ENCODE measurements around the gene OPRL1.

Gene OPRL1

DNA sequence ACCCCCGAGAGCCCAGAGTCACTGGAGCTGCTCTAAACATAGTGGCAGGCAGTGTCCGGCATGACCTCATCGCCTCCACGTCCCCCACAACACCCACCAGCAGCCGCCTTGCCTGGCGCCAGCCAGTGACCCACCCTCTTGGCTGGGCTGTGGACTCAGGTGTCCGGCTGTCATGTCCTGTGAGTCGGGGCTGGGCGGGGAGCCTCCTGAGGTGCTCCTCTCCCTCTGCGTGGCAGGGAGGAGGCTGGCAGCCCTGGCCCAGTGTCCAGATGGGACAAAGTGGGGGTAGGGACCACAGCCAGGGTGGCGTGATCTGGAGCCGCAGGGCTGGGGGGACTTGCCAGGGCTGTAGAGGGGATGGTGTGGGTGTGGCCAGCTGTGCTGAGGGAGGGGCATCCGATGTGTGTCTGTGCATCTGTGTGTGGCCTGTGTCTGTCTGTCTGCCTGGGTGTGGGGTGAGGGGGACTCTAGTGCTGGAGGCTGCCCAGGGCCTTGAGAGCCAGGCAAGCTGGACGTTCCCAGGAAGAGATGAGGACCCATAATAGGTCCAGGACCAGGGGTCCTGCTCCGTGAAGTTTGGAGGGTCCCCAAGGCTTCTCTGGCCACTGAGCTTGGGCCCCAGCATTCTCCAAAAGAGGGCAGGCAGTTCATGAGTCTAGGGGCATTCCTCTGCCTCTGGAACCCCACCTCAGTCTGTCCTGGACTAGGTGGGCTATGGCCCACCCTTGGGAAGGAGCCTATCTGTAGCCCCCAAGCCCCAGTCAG, 28.1 kb upstream of the OPRL1 start:
- Histone ChIP-seq H3K4me3 (ENCODE audit: low read depth, low read length) (no peak overlapping the region), H3K27me3 (ENCODE audit: control insufficient read depth, insufficient read depth, low read length) (peaks cover 43% of the 10 kb centered on the region), H3K9me3 (ENCODE audit: control insufficient read depth, insufficient read depth, low read depth, low read length) (no peaks in the 10 kb centered on the region), H3K9ac (ENCODE audit: low read length) (no peak overlapping the region), H3K36me3 (ENCODE audit: control insufficient read depth, insufficient read depth, low read length) (no peaks in the 10 kb centered on the region), H3K27ac (ENCODE audit: low read depth, low read length) (no peak overlapping the region), H3K4me1 (ENCODE audit: control insufficient read depth, insufficient read depth, low read length) (peaks cover 36% of the 10 kb centered on the region)

DNA sequence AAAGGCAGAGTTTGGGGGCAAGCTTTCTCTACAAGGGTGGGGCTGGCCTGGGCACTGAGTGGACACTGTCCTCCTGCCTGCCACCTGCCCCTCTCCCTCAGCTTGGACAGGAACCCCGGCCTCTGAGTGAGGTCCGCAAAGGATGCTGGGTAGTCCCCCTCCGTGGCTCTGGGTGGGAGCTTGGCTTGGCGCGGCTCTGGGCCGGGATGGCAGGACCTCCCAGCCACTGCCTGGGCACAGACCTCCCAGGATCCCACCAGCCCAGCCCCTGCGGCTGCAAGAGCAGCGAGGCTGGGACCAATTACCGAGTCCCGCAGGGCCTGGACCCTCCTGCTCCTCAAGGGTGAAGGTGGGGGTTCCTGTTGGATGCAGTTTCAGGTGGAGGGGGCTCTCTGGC, 27.6 kb upstream of the OPRL1 start:
- Histone ChIP-seq H3K9me3 (ENCODE audit: control insufficient read depth, insufficient read depth, low read depth, low read length) (no peaks in the 10 kb centered on the region), H3K9ac (ENCODE audit: low read length) (no peak overlapping the region), H3K4me1 (ENCODE audit: control insufficient read depth, insufficient read depth, low read length) (peaks cover 42% of the 10 kb centered on the region), H3K36me3 (ENCODE audit: control insufficient read depth, insufficient read depth, low read length) (no peaks in the 10 kb centered on the region), H3K27me3 (ENCODE audit: control insufficient read depth, insufficient read depth, low read length) (peaks cover 37% of the 10 kb centered on the region), H3K27ac (ENCODE audit: low read depth, low read length) (no peak overlapping the region), H3K4me3 (ENCODE audit: low read depth, low read length) (no peak overlapping the region)

DNA sequence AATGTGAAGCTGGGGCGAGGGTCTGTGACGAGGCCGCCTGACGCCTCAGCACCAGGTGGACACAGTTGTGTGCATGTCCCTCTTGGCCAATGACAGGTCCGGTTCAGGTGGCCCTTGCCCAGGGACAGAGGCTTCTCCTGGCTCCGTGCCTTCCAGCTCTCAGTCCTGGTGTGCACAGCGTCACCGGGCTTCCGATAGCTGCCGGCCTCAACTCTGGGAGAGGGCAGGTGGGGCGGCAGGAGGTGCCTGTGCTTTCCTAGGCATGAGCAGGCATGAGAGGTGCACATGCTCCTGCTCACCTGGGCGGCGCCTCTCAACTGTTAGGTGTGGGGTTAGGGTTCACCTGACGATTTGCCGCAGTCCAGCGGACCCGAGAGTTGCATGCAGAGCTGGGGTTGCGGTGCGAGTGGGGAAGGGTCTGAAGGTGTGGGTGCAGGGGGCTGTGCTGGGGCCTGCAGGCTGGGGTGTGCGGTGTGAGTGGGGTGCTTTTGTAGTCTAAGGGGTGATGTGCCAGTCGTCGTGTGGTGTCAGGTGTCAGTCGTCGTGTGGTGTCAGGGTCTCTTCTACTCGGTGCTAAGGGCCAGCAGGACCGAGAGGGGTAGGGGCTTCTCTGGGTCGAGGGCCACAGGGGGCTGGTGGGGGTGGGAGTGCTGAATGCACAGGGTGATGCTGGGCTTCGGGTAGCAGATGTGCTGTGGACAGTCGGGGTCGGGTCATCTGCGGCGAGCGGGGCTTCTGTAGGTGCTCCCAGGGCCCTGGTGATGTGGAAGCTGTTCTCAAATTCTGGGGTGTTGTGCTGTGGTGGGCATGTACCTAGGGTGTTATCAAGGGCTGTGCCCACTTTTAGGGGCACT, 26.7 kb upstream of the OPRL1 start:
- Histone ChIP-seq H3K4me1 (ENCODE audit: control insufficient read depth, insufficient read depth, low read length) (peaks cover 46% of the 10 kb centered on the region), H3K9ac (ENCODE audit: low read length) (no peak overlapping the region), H3K4me3 (ENCODE audit: low read depth, low read length) (no peak overlapping the region), H3K27ac (ENCODE audit: low read depth, low read length) (no peak overlapping the region), H3K9me3 (ENCODE audit: control insufficient read depth, insufficient read depth, low read depth, low read length) (no peaks in the 10 kb centered on the region), H3K36me3 (ENCODE audit: control insufficient read depth, insufficient read depth, low read length) (no peaks in the 10 kb centered on the region), H3K27me3 (ENCODE audit: control insufficient read depth, insufficient read depth, low read length) (peaks cover 28% of the 10 kb centered on the region)

DNA sequence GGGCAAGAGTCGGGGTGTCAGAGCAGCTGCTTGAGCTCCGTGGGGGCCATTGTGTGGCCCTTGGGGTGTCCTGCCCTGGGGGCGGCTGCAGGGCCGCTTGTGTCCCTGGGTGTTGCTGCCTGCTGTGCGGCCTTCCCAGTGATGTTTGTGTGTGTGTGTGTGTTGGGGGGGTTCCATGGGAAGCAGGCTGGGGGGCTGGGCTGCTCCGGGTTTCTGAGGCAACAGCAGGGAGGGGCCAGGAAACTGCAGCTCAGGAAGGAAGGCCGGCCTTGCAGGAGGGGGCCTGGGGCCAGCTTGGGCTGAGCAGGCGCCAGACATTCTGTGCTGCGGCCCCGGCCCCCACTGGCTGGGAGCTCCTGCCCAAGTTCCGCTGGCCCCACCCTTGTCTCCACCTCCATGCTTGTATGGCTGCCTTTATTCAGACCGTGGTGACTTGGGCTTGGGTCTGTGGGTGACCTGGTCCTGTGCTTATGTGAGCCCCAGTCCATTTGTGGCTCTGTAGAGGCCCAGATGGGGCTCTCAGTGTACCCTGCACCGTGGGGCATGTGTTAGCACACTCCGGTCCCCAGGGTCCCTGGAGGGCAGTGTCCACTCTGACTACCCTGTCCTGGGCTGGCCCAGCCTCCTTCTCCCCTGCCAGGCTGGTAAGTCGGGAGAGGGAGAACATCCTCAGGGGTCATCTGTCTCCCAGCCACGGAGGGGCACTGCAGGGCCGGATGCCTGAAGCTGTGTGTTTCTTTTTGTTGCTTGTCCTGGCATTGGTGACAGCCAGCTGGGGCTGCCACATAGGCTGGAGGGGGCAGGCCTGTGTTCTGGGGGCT, 25.8 kb upstream of the OPRL1 start:
- H3K36me3 ChIP-seq (ENCODE audit: control insufficient read depth, insufficient read depth, low read length), result no peaks in the 10 kb centered on the region
- peak overlapping the region; percentile 30 for H3K9ac ChIP-seq (ENCODE audit: low read length)
- H3K27ac ChIP-seq (ENCODE audit: low read depth, low read length), result peak overlapping the region; percentile 41; the same call in 1 of the 2 replicates
- H3K9me3 ChIP-seq (ENCODE audit: control insufficient read depth, insufficient read depth, low read depth, low read length), result no peaks in the 10 kb centered on the region
- H3K27me3 ChIP-seq (ENCODE audit: control insufficient read depth, insufficient read depth, low read length), result peaks cover 22% of the 10 kb centered on the region
- peaks cover 46% of the 10 kb centered on the region for H3K4me1 ChIP-seq (ENCODE audit: control insufficient read depth, insufficient read depth, low read length)
- 0 out of 2 replicates have a peak overlapping the region, but pooled peaks have one; percentile 1 for H3K4me3 ChIP-seq (ENCODE audit: low read depth, low read length)

DNA sequence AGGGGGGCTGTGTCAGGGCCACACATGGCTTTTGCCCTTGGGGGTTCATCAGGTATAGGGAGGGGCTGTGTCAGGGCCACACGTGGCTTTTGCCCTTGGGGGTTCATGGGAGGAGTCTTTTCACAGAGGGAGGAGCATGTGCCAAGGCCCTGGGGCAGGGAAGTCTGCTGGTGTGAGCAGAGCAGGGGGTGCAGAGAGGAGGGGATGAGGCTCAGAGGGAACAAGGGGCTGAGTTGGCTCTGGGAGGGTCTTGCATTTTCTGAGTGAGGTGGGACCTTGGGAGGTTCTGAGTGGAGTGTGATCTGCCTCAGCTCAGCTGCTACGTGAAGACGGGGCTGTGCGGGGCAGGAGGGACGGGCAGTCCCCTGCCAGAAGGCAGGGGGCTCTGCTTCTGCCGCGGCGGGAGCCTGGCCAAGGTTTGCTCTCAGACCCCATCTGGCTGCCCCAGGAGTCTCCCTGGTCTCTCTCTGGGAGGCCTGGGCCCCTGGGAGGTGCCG, 24.4 kb upstream of the OPRL1 start:
- Histone ChIP-seq H3K4me1 (ENCODE audit: control insufficient read depth, insufficient read depth, low read length) (peaks cover 39% of the 10 kb centered on the region), H3K9ac (ENCODE audit: low read length) (no peak overlapping the region), H3K27ac (ENCODE audit: low read depth, low read length) (no peak overlapping the region), H3K27me3 (ENCODE audit: control insufficient read depth, insufficient read depth, low read length) (peaks cover 14% of the 10 kb centered on the region), H3K4me3 (ENCODE audit: low read depth, low read length) (no peak overlapping the region), H3K36me3 (ENCODE audit: control insufficient read depth, insufficient read depth, low read length) (no peaks in the 10 kb centered on the region), H3K9me3 (ENCODE audit: control insufficient read depth, insufficient read depth, low read depth, low read length) (no peaks in the 10 kb centered on the region)

DNA sequence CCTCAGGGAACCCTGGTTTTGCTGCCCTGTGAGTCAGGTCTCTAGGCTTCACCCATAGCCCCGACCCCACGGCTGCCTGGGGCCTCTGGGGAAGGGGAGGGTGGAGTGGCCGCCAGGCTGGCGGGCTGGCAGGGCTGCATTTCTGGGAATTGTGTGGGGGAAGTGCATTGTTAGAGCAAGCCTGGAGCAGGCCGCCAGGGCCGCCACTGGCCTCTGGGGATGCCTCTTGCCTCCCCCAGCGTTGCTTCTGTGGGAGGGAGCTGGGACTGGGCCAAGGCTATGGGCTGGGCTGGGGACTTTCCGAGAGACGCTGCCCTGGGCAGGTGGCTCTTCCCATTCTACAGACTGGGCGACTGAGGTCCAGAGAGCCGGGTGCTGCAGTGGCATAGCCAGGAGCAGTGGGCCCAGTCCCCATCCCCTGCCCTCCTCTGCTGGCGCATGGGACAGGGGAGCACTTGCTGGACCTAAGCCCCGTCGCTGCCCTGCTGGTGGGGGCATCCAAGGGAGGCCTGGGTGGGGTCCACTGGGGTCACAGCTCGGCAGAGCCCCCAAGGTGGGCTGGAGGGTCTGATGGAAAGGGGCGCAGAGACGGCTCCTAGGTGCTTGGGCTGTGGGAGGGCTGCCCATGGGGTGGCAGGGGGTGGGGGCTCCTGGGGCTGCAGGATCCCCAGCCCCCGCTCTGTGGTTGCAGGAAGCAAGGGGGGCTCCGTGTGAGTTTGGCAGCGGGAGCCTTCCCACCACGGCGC, 23.8 kb upstream of the OPRL1 start:
- Histone ChIP-seq H3K4me1 (ENCODE audit: control insufficient read depth, insufficient read depth, low read length) (peaks cover 35% of the 10 kb centered on the region), H3K9me3 (ENCODE audit: control insufficient read depth, insufficient read depth, low read depth, low read length) (no peaks in the 10 kb centered on the region), H3K9ac (ENCODE audit: low read length) (no peak overlapping the region), H3K36me3 (ENCODE audit: control insufficient read depth, insufficient read depth, low read length) (no peaks in the 10 kb centered on the region), H3K27ac (ENCODE audit: low read depth, low read length) (no peak overlapping the region), H3K27me3 (ENCODE audit: control insufficient read depth, insufficient read depth, low read length) (peaks cover 8% of the 10 kb centered on the region), H3K4me3 (ENCODE audit: low read depth, low read length) (no peak overlapping the region)

DNA sequence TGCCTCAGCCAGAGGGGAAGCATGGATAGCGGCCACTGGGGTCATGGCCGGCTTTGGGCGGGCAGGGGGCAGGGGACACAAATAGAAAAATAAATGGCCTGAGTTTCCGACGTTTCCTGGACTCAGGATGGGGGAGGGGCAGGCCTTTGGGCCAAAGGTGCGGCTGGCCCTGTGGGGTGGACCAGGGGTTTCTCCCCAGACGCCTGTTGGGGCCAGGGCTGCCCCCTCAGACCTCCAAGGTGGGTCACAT, 23.3 kb upstream of the OPRL1 start:
- H3K36me3 ChIP-seq (ENCODE audit: control insufficient read depth, insufficient read depth, low read length), result no peaks in the 10 kb centered on the region
- H3K9ac ChIP-seq (ENCODE audit: low read length), result no peak overlapping the region
- no peak overlapping the region for H3K4me3 ChIP-seq (ENCODE audit: low read depth, low read length)
- peaks cover 3% of the 10 kb centered on the region for H3K27me3 ChIP-seq (ENCODE audit: control insufficient read depth, insufficient read depth, low read length)
- H3K4me1 ChIP-seq (ENCODE audit: control insufficient read depth, insufficient read depth, low read length), result peaks cover 35% of the 10 kb centered on the region
- H3K27ac ChIP-seq (ENCODE audit: low read depth, low read length), result no peak overlapping the region
- no peaks in the 10 kb centered on the region for H3K9me3 ChIP-seq (ENCODE audit: control insufficient read depth, insufficient read depth, low read depth, low read length)

DNA sequence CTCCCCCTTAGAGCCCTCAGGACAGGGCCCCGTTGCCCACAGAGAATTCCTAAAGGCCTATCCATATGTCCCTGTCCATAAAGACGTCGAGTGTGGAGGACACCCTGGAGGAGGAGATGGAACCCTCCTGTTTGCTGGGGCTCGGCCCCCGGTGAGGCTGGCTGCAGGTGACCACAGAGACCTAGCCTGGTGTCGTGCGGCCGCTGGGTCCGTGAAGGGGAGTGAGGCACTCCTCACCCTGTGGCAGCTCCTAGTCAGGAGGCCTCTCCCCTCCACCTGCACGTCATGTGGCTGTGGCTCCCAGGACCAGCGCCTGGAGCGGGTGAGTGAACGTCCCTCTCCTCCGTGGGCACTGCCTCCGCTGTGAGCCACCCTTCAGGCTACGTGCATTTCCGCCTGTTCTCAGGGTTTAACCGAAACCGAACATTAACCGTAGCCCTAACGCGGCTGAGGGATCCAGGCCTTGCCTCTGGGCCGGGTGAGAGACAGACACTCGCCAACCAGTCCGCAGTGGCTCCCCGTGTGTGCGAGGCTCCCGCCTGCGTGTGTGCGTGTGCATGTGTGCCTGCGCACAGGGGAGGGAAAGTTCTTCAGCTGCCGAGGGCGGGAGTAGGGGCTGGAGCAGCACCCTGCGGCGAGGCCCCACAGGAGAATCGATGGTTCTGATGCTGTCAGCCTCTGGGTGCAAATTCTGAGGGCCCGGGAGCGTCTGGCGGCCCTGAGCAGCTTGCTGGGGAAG, 22.8 kb upstream of the OPRL1 start:
- no peaks in the 10 kb centered on the region for H3K9me3 ChIP-seq (ENCODE audit: control insufficient read depth, insufficient read depth, low read depth, low read length)
- H3K4me1 ChIP-seq (ENCODE audit: control insufficient read depth, insufficient read depth, low read length), result peaks cover 37% of the 10 kb centered on the region
- H3K4me3 ChIP-seq (ENCODE audit: low read depth, low read length), result peak overlapping the region; percentile 32; the same call in 1 of the 2 replicates
- H3K36me3 ChIP-seq (ENCODE audit: control insufficient read depth, insufficient read depth, low read length), result no peaks in the 10 kb centered on the region
- no peak overlapping the region for H3K9ac ChIP-seq (ENCODE audit: low read length)
- H3K27me3 ChIP-seq (ENCODE audit: control insufficient read depth, insufficient read depth, low read length), result no peaks in the 10 kb centered on the region
- H3K27ac ChIP-seq (ENCODE audit: low read depth, low read length), result no peak overlapping the region

DNA sequence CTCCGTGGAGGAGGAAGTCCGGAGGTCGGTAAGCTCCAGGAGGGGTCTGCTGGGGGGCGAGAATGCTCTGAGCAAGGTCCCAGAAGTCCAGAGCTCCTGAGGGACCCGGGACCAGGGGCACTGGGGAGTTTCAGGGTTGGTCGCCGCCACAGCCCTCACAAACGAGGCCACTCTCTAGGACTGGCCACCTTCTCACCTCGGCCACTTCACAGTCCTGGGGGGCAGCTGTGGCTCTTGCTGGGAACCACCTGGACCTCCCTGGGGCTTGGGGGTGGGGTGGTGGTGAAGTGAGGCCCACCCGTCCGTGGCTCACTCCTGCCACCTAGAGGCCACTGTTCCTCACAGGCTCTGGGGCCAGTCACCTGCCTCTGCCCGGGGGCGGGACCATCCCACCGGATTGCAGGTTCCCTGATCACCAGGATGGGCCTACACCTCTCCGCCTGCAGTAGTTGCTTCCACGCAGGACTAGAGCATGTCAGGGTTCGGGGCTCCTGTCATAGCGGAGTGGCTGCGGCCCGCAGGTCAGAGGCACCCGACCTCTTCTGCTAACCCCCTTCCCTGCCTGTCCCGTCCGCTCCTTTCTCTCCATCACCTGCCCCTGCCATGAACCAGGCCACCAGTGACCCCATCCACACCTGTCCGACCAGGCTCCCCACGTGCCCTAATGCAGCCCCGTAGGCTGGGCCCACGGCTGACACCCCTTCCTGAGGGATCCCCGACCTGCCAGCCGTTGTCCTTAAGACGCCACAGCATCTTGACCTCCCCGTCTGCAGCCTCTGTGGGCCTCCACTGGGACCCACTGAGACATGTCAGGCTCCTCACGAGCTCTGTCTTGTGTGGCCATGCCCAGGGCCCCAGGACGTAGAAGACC, 22.0 kb upstream of the OPRL1 start:
- no peaks in the 10 kb centered on the region for H3K27me3 ChIP-seq (ENCODE audit: control insufficient read depth, insufficient read depth, low read length)
- H3K36me3 ChIP-seq (ENCODE audit: control insufficient read depth, insufficient read depth, low read length), result no peaks in the 10 kb centered on the region
- no peaks in the 10 kb centered on the region for H3K9me3 ChIP-seq (ENCODE audit: control insufficient read depth, insufficient read depth, low read depth, low read length)
- H3K27ac ChIP-seq (ENCODE audit: low read depth, low read length), result no peak overlapping the region
- no peak overlapping the region for H3K9ac ChIP-seq (ENCODE audit: low read length)
- H3K4me3 ChIP-seq (ENCODE audit: low read depth, low read length), result peak overlapping the region; percentile 36; the same call in 1 of the 2 replicates
- peaks cover 41% of the 10 kb centered on the region for H3K4me1 ChIP-seq (ENCODE audit: control insufficient read depth, insufficient read depth, low read length)

All from HUES6 (cell line).